ENCODE results near the gene LIN9. TPM values are rescaled to one million over a fixed set of nuclear protein-coding genes. Genes with fewer than 3 reads are reported as not detected.

Gene LIN9
- total and polyA plus RNA-seq, 10 of the 15 experiments (the other 5 are each of a cell fraction or from before 2014, with no cell fraction given), result 5.9 to 13.5 (median 8.3) TPM

DNA sequence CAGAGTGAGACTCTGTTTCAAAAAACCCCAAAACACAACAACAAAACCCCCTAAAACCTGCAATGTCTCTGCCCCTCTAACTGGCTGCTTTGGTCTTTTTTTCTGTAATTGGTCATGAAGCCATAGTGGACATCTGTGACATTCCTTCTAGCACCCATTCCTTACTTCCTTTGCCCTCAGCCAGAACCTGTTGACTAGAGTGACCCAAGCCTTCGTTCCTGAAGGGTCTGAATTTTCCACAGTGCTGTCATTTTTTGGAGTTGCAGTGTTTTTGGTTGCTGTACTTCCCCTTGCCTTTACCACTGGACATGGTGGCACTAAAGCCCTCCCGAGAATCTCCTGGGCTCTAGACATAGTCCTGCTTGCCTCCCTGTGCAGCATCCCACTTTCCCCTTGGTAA lies 48.5 kb upstream of the LIN9 start:
- CTCF ChIA-PET, result interaction anchor here (1.0 kb wide), 1 partner anchor 49 kb away, joined by 3 read pairs; no protein-coding TSS in a partner anchor
- TF ChIP-seq, protein P1, sequence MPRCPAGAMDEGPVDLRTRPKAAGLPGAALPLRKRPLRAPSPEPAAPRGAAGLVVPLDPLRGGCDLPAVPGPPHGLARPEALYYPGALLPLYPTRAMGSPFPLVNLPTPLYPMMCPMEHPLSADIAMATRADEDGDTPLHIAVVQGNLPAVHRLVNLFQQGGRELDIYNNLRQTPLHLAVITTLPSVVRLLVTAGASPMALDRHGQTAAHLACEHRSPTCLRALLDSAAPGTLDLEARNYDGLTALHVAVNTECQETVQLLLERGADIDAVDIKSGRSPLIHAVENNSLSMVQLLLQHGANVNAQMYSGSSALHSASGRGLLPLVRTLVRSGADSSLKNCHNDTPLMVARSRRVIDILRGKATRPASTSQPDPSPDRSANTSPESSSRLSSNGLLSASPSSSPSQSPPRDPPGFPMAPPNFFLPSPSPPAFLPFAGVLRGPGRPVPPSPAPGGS (IDR thresholded peaks at IDR 0.05; ENCODE audit: borderline replicate concordance, insufficient read depth, low read depth, low read length, poor library complexity, severe bottlenecking), result no peak
- no peak for TF ChIP-seq NFYB (IDR thresholded peaks at IDR 0.05; ENCODE audit: insufficient read depth, low read depth, low read length)
- TF ChIP-seq ZBED1 (IDR thresholded peaks at IDR 0.05; ENCODE audit: borderline replicate concordance), result no peak
- no peak for TF ChIP-seq YBX1 (IDR thresholded peaks at IDR 0.05)
- TF ChIP-seq SMARCA5 (IDR thresholded peaks at IDR 0.05), result no peak
- TF ChIP-seq EP300 (IDR thresholded peaks at IDR 0.05; ENCODE audit: borderline replicate concordance in 1 of 2, control insufficient read depth in 1 of 2, low read depth in 2 of 2, low read length in 2 of 2), result no peak
- no peak for TF ChIP-seq GABPA (IDR thresholded peaks at IDR 0.05; ENCODE audit: low read depth)
- TF ChIP-seq, protein P2, sequence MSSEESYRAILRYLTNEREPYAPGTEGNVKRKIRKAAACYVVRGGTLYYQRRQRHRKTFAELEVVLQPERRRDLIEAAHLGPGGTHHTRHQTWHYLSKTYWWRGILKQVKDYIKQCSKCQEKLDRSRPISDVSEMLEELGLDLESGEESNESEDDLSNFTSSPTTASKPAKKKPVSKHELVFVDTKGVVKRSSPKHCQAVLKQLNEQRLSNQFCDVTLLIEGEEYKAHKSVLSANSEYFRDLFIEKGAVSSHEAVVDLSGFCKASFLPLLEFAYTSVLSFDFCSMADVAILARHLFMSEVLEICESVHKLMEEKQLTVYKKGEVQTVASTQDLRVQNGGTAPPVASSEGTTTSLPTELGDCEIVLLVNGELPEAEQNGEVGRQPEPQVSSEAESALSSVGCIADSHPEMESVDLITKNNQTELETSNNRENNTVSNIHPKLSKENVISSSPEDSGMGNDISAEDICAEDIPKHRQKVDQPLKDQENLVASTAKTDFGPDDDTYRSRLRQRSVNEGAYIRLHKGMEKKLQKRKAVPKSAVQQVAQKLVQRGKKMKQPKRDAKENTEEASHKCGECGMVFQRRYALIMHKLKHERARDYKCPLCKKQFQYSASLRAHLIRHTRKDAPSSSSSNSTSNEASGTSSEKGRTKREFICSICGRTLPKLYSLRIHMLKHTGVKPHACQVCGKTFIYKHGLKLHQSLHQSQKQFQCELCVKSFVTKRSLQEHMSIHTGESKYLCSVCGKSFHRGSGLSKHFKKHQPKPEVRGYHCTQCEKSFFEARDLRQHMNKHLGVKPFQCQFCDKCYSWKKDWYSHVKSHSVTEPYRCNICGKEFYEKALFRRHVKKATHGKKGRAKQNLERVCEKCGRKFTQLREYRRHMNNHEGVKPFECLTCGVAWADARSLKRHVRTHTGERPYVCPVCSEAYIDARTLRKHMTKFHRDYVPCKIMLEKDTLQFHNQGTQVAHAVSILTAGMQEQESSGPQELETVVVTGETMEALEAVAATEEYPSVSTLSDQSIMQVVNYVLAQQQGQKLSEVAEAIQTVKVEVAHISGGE (CRISPR knock-in tag; IDR thresholded peaks at IDR 0.05), result no peak
- no peak for TF ChIP-seq POU2F2 (IDR thresholded peaks at IDR 0.05; ENCODE audit: borderline replicate concordance, low read depth, low read length)
- TF ChIP-seq RAD21 (IDR thresholded peaks at IDR 0.05; ENCODE audit: insufficient read depth, low read depth, low read length), result no peak
- TF ChIP-seq YY1 (IDR thresholded peaks at IDR 0.05; ENCODE audit: low read depth, low read length), result no peak
- TF ChIP-seq, protein P3, sequence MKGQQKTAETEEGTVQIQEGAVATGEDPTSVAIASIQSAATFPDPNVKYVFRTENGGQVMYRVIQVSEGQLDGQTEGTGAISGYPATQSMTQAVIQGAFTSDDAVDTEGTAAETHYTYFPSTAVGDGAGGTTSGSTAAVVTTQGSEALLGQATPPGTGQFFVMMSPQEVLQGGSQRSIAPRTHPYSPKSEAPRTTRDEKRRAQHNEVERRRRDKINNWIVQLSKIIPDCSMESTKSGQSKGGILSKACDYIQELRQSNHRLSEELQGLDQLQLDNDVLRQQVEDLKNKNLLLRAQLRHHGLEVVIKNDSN (IDR thresholded peaks at IDR 0.05; ENCODE audit: borderline replicate concordance, extremely low read length, insufficient read depth, low read depth, low read length), result no peak
- no peak for TF ChIP-seq JUNB (IDR thresholded peaks at IDR 0.05)
- TF ChIP-seq NRF1 (conservative IDR thresholded peaks at IDR 0.05; ENCODE audit: low read depth, low read length), result no peak
- TF ChIP-seq CBFB (IDR thresholded peaks at IDR 0.05; ENCODE audit: low read depth), result no peak
- TF ChIP-seq PAX5 (IDR thresholded peaks at IDR 0.05; ENCODE audit: borderline replicate concordance, low read depth, low read length), result no peak
- no peak overlapping the region for H3K4me3 ChIP-seq
- no peak overlapping the region for H3K27ac ChIP-seq (ENCODE audit: control insufficient read depth, insufficient read depth)
- POLR2A ChIA-PET, result interaction anchor here (0.6 kb wide), 1 partner anchor 52 kb away, joined by 7 read pairs; no protein-coding TSS in a partner anchor
- H3K9me3 ChIP-seq (replicated peaks; ENCODE audit: control insufficient read depth, insufficient read depth, low read length), result no peaks in the 10 kb centered on the region
- ATAC-seq (no peak), DNase-seq (ENCODE audit: low read depth, low spot score) (no peak), FAIRE-seq (no peak)
- SMC1A ChIA-PET (ENCODE audit: uncharacterized antibody, unreplicated experiment), result no interaction called here
- in situ Hi-C loops (cut with MboI) (no loop called here), intact Hi-C loops (cut with micrococcal nuclease; ENCODE audit: unreplicated experiment) (no loop called here)
- H3K4me2 ChIP-seq (ENCODE audit: control insufficient read depth, insufficient read depth), result no peak overlapping the region
- no TSS peak for BruUV-seq (replicated peaks)
- no peaks in the 10 kb centered on the region for H4K20me1 ChIP-seq (ENCODE audit: control insufficient read depth, insufficient read depth)
- no peak overlapping the region for H3K9ac ChIP-seq (ENCODE audit: control insufficient read depth, insufficient read depth, low read length)
- H3K27me3 ChIP-seq (replicated peaks in 1 of 2; ENCODE audit: control insufficient read depth in 2 of 2, insufficient read depth in 2 of 2, low read length in 1 of 2), result no peaks in the 10 kb centered on the region
- H3K79me2 ChIP-seq (ENCODE audit: control insufficient read depth, insufficient read depth, low read length), result no peaks in the 10 kb centered on the region
- H3K4me1 ChIP-seq (ENCODE audit: control insufficient read depth, insufficient read depth, low read length), result peaks cover 14% of the 10 kb centered on the region
- H2AFZ ChIP-seq (ENCODE audit: control insufficient read depth, low read depth, low read length), result no peak overlapping the region
- peaks cover 5 to 34% of the 10 kb centered on the region in 2 experiments for H3K36me3 ChIP-seq (ENCODE audit: control insufficient read depth in 2 of 2, insufficient read depth in 2 of 2, low read length in 1 of 2)
- 31% methylated on average over 2 of the region's 2 CpGs for WGBS (ENCODE audit: insufficient coverage, insufficient replicate concordance, low lambda C conversion rate, missing lambda C conversion rate)
- RAD21 ChIA-PET (ENCODE audit: unreplicated experiment), result no interaction called here

All from GM12878 (cell line).